ENCODE data around the gene SEPTIN2. TPM values are rescaled to one million over a fixed set of nuclear protein-coding genes. Genes with fewer than 3 reads are reported as not detected.
"Not testable (repeated sequence)": the region's sequence is repeated elsewhere in the genome, so short reads cannot be mapped to it uniquely, and the experiment has no call there.

SEPTIN2 gene
- total RNA-seq, 2 experiments from 2014 or later = 198 to 275 TPM

- Histone ChIP-seq H3K9me2 (ENCODE audit: insufficient read depth, low read length) (no peaks in the 10 kb centered on the region), H3K36me3 (ENCODE audit: insufficient read depth, low read length) (peaks cover 27% of the 10 kb centered on the region), H3K79me2 (ENCODE audit: insufficient read depth, low read depth, low read length) (no peaks in the 10 kb centered on the region), H4K20me1 (ENCODE audit: insufficient read depth, low read length) (no peaks in the 10 kb centered on the region), H3K27ac (ENCODE audit: low read depth, low read length, poor library complexity, severe bottlenecking) (no peak overlapping the region), H2AFZ (ENCODE audit: low read length) (no peak overlapping the region), H3K9me3 (ENCODE audit: low read length) (no peaks in the 10 kb centered on the region), H3K4me2 (ENCODE audit: low read length) (no peak overlapping the region), H3K4me3 (ENCODE audit: low read depth, low read length, poor library complexity, severe bottlenecking) (no peak overlapping the region), H3K4me1 (ENCODE audit: insufficient read depth, low read length, poor library complexity, severe bottlenecking) (peaks cover 8% of the 10 kb centered on the region)
- intact Hi-C loops (cut with micrococcal nuclease; ENCODE audit: unreplicated experiment) = no loop called here
- TSS peak; percentile 15 for BruUV-seq (replicated peaks)
- ChIA-PET POLR2A (interaction anchor here (0.8 to 3.1 kb wide), 3 partner anchors 12 to 24 kb away, joined by 3 to 11 read pairs (median 4); no protein-coding TSS in a partner anchor), CTCF (ENCODE audit: unreplicated experiment) (interaction anchor here (0.7 kb wide), 1 partner anchor 11 kb away, joined by 3 read pairs; no protein-coding TSS in a partner anchor)
- no peak for TF ChIP-seq CTCF (conservative IDR thresholded peaks at IDR 0.05; ENCODE audit: low read length)
- TF ChIP-seq EZH2phosphoT487 (IDR thresholded peaks at IDR 0.05; ENCODE audit: borderline replicate concordance, low read depth, low read length) = no peak
- DNase-seq (ENCODE audit: low spot score) = no peak
Measured at GRCh38 chr2:241379481-241380480, 64.1 kb downstream of the SEPTIN2 start.

GRCh38 chr2:241381872-241382271, 66.1 kb downstream of the SEPTIN2 start:
- no peaks in the 10 kb centered on the region for H3K9me3 ChIP-seq (ENCODE audit: low read length)
- H3K4me1 ChIP-seq (ENCODE audit: insufficient read depth, low read length, poor library complexity, severe bottlenecking) = no peaks in the 10 kb centered on the region
- TF ChIP-seq CTCF (conservative IDR thresholded peaks at IDR 0.05; ENCODE audit: low read length) = no peak
- TF ChIP-seq EZH2phosphoT487 (IDR thresholded peaks at IDR 0.05; ENCODE audit: borderline replicate concordance, low read depth, low read length) = no peak
- no peak for DNase-seq (ENCODE audit: low spot score)
- no peaks in the 10 kb centered on the region for H3K79me2 ChIP-seq (ENCODE audit: insufficient read depth, low read depth, low read length)
- no peaks in the 10 kb centered on the region for H3K9me2 ChIP-seq (ENCODE audit: insufficient read depth, low read length)
- BruUV-seq (replicated peaks) = no TSS peak
- no peak overlapping the region for H3K4me3 ChIP-seq (ENCODE audit: low read depth, low read length, poor library complexity, severe bottlenecking)
- no peak overlapping the region for H2AFZ ChIP-seq (ENCODE audit: low read length)
- no peak overlapping the region for H3K27ac ChIP-seq (ENCODE audit: low read depth, low read length, poor library complexity, severe bottlenecking)
- intact Hi-C loops (cut with micrococcal nuclease; ENCODE audit: unreplicated experiment) = no loop called here
- ChIA-PET POLR2A (interaction anchor here (3.1 kb wide), 1 partner anchor 10 kb away, joined by 11 read pairs; no protein-coding TSS in a partner anchor), CTCF (ENCODE audit: unreplicated experiment) (no interaction called here)
- H3K4me2 ChIP-seq (ENCODE audit: low read length) = no peak overlapping the region
- no peaks in the 10 kb centered on the region for H4K20me1 ChIP-seq (ENCODE audit: insufficient read depth, low read length)
- H3K36me3 ChIP-seq (ENCODE audit: insufficient read depth, low read length) = peaks cover 7% of the 10 kb centered on the region; the same call in 1 of the 2 replicates

- intact Hi-C loops (cut with micrococcal nuclease; ENCODE audit: unreplicated experiment); H3K9me2 ChIP-seq (ENCODE audit: insufficient read depth, low read length); BruUV-seq (replicated peaks); H3K36me3 ChIP-seq (ENCODE audit: insufficient read depth, low read length); H3K27ac ChIP-seq (ENCODE audit: low read depth, low read length, poor library complexity, severe bottlenecking); H3K4me1 ChIP-seq (ENCODE audit: insufficient read depth, low read length, poor library complexity, severe bottlenecking); H3K79me2 ChIP-seq (ENCODE audit: insufficient read depth, low read depth, low read length); H4K20me1 ChIP-seq (ENCODE audit: insufficient read depth, low read length); H3K9me3 ChIP-seq (ENCODE audit: low read length); H3K4me2 ChIP-seq (ENCODE audit: low read length); DNase-seq (ENCODE audit: low spot score); H3K4me3 ChIP-seq (ENCODE audit: low read depth, low read length, poor library complexity, severe bottlenecking); H2AFZ ChIP-seq (ENCODE audit: low read length); CTCF ChIA-PET (ENCODE audit: unreplicated experiment): not testable (repeated sequence)
- POLR2A ChIA-PET = interaction anchor here (1.2 to 1.4 kb wide), 2 partner anchors 11 to 27 kb away, joined by 3 read pairs; no protein-coding TSS in a partner anchor
Measured at GRCh38 chr2:241385450-241385849, 69.7 kb downstream of the SEPTIN2 start.

Data from OCI-LY7 (cell line).